Measurements from ENCODE around the gene ADCY5. TPM values are rescaled to one million over a fixed set of nuclear protein-coding genes. Genes with fewer than 3 reads are reported as not detected.

Gene ADCY5
- total and polyA plus RNA-seq, 2 donors (not counting 1 experiment from before 2014, with no cell fraction given), result not detected

DNA sequence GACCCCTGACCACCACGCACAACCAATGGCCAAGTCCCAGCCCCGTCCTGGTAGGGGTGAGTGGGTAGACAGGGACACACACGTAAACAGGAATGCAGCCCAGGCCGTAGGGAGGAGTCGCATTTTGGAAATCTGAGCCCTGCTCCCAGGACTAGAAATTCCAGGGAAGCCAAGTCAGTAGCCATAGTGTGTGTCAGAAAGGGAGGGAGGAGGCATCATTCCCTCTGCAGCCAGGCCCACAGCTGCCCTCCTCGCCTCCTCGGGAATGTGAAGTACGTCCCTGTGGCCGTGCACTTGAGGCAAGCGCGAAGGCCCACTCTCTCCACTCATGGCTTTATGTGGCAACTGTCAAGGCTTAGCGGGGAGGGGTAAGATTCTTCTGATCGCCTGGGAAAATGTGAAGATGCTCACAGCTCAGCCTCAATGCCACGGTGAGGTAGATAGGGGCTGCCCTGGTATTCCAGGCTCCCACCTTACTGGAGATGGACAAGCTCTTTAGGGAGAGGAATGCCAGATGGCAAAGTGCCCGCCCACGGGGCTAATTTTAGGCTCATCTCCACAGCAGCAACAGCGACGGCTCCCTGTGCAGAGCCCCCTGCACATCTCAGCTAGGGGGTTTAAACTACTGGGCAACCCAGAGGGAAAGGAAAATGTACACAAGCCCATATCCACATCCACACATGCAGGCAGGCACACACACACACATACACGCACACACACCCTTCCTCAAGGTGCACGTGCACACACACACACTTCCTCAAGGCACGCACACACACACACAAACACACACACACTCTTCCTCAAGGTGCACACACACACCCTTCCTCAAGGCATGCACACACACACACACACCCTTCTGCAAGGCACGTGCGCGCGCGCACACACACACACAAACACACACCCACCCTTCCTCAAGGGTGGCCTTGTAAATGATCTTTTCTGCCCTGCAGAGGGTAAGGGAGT is 65.5 kb downstream of the ADCY5 start:
- Histone ChIP-seq H3K79me2 (ENCODE audit: control insufficient read depth, insufficient read depth, low read length) (no peaks in the 10 kb centered on the region), H3K9me3 (ENCODE audit: control extremely low read depth in 1 of 3, control insufficient read depth in 2 of 3, insufficient read depth in 1 of 3, low read length in 2 of 3) (no peaks in the 10 kb centered on the region), H3K27ac (ENCODE audit: low read length in 2 of 2) (no peak overlapping the region), H3K4me3 (ENCODE audit: control extremely low read depth in 1 of 5, extremely low read depth in 1 of 5, insufficient read depth in 1 of 5, low read depth in 2 of 5, low read length in 4 of 5) (no peak overlapping the region), H3K36me3 (replicated peaks in 1 of 2; ENCODE audit: control extremely low read depth in 1 of 2, control insufficient read depth in 1 of 2, extremely low read depth in 1 of 2, insufficient read depth in 2 of 2, low read length in 1 of 2) (no peaks in the 10 kb centered on the region), H3K9ac (ENCODE audit: low read length) (no peak overlapping the region), H3K27me3 (replicated peaks in 1 of 4; ENCODE audit: control extremely low read depth in 1 of 4, control insufficient read depth in 3 of 4, insufficient read depth in 4 of 4, low read length in 3 of 4) (peaks cover 0 to 3% (median 0%) of the 10 kb centered on the region in 4 experiments), H3K4me1 (ENCODE audit: control insufficient read depth in 2 of 2, insufficient read depth in 2 of 2, low read length in 2 of 2) (no peaks in the 10 kb centered on the region), H2AFZ (ENCODE audit: insufficient read depth, low read depth, low read length, poor library complexity, severe bottlenecking) (no peak overlapping the region), H3K4me2 (replicated peaks; ENCODE audit: low read depth, low read length, poor library complexity, severe bottlenecking) (no peak overlapping the region), H4K20me1 (ENCODE audit: control insufficient read depth, insufficient read depth, low read length, poor library complexity, severe bottlenecking) (no peaks in the 10 kb centered on the region)
- ChIA-PET CTCF (no interaction called here), POLR2A (no interaction called here)
- TF ChIP-seq EZH2 (IDR thresholded peaks at IDR 0.05; ENCODE audit: borderline replicate concordance, insufficient read depth, low read depth, low read length, poor library complexity, severe bottlenecking), result no peak
- TF ChIP-seq, protein P1, sequence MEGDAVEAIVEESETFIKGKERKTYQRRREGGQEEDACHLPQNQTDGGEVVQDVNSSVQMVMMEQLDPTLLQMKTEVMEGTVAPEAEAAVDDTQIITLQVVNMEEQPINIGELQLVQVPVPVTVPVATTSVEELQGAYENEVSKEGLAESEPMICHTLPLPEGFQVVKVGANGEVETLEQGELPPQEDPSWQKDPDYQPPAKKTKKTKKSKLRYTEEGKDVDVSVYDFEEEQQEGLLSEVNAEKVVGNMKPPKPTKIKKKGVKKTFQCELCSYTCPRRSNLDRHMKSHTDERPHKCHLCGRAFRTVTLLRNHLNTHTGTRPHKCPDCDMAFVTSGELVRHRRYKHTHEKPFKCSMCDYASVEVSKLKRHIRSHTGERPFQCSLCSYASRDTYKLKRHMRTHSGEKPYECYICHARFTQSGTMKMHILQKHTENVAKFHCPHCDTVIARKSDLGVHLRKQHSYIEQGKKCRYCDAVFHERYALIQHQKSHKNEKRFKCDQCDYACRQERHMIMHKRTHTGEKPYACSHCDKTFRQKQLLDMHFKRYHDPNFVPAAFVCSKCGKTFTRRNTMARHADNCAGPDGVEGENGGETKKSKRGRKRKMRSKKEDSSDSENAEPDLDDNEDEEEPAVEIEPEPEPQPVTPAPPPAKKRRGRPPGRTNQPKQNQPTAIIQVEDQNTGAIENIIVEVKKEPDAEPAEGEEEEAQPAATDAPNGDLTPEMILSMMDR (IDR thresholded peaks at IDR 0.05), result no peak
- intact Hi-C loops (cut with micrococcal nuclease), result no loop called here
- Mint-ChIP-seq H3K27me3 (peaks cover 34% of the 10 kb centered on the region), H3K9me3 (ENCODE audit: insufficient read depth) (no peaks in the 10 kb centered on the region), H3K27ac (no peak overlapping the region), H3K4me3 (no peak overlapping the region), H3K4me1 (no peaks in the 10 kb centered on the region)
- 84% methylated on average over 24 of the region's 26 CpGs for WGBS (ENCODE audit: insufficient coverage)
- no peak for DNase-seq
- ATAC-seq (ENCODE audit: low read depth), result no peak

DNA sequence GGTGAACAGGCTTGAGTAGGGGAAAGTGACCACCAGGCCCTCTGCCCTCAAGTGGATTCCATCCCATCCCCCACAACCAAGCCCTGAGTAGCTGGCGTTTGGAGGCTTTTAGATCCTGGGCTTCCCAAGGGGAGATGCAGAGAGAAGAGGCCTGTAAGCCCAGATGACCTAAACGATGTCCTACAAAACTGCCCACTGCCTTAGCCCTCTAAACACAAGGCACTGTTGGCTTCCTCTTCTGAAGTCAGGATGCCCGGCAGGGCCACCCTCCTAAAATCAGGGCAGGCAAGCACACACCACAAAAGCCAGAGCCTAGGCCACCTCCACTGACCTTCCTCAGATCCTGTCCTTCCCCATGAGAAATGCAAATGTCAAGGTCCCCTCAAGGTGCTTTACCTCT is 68.6 kb downstream of the ADCY5 start:
- Mint-ChIP-seq H3K9me3 (ENCODE audit: insufficient read depth) (no peaks in the 10 kb centered on the region), H3K27ac (no peak overlapping the region), H3K4me3 (no peak overlapping the region), H3K27me3 (peaks cover 11% of the 10 kb centered on the region), H3K4me1 (no peaks in the 10 kb centered on the region)
- H3K9ac ChIP-seq (ENCODE audit: low read length), result no peak overlapping the region
- H3K4me3 ChIP-seq (ENCODE audit: control extremely low read depth in 1 of 5, extremely low read depth in 1 of 5, insufficient read depth in 1 of 5, low read depth in 2 of 5, low read length in 4 of 5), result no peak overlapping the region
- H2AFZ ChIP-seq (ENCODE audit: insufficient read depth, low read depth, low read length, poor library complexity, severe bottlenecking), result no peak overlapping the region
- ChIA-PET POLR2A (no interaction called here), CTCF (no interaction called here)
- H3K36me3 ChIP-seq (replicated peaks in 1 of 2; ENCODE audit: control extremely low read depth in 1 of 2, control insufficient read depth in 1 of 2, extremely low read depth in 1 of 2, insufficient read depth in 2 of 2, low read length in 1 of 2), result no peaks in the 10 kb centered on the region
- H3K9me3 ChIP-seq (ENCODE audit: control extremely low read depth in 1 of 3, control insufficient read depth in 2 of 3, insufficient read depth in 1 of 3, low read length in 2 of 3), result no peaks in the 10 kb centered on the region
- 78% methylated on average over 2 of the region's 3 CpGs for WGBS (ENCODE audit: insufficient coverage)
- H3K27ac ChIP-seq (ENCODE audit: low read length in 2 of 2), result no peak overlapping the region
- ATAC-seq (ENCODE audit: low read depth), result no peak
- no peak for DNase-seq
- no peak overlapping the region for H3K4me2 ChIP-seq (replicated peaks; ENCODE audit: low read depth, low read length, poor library complexity, severe bottlenecking)
- intact Hi-C loops (cut with micrococcal nuclease), result no loop called here
- H3K27me3 ChIP-seq (replicated peaks in 1 of 4; ENCODE audit: control extremely low read depth in 1 of 4, control insufficient read depth in 3 of 4, insufficient read depth in 4 of 4, low read length in 3 of 4), result no peaks in the 10 kb centered on the region
- H3K4me1 ChIP-seq (ENCODE audit: control insufficient read depth in 2 of 2, insufficient read depth in 2 of 2, low read length in 2 of 2), result no peaks in the 10 kb centered on the region
- no peaks in the 10 kb centered on the region for H3K79me2 ChIP-seq (ENCODE audit: control insufficient read depth, insufficient read depth, low read length)
- no peak for TF ChIP-seq EZH2 (IDR thresholded peaks at IDR 0.05; ENCODE audit: borderline replicate concordance, insufficient read depth, low read depth, low read length, poor library complexity, severe bottlenecking)
- TF ChIP-seq, protein P1 (IDR thresholded peaks at IDR 0.05), result no peak
- H4K20me1 ChIP-seq (ENCODE audit: control insufficient read depth, insufficient read depth, low read length, poor library complexity, severe bottlenecking), result no peaks in the 10 kb centered on the region
